Liver (tissue), 9 donors: ENCODE results near the gene SKAP2. TPM values are rescaled to one million over a fixed set of nuclear protein-coding genes. Genes with fewer than 3 reads are reported as not detected.

ENCODE experiments used
- DNase-seq: peaks from one replicate; pipeline ENCODE4 v3.0.0-alpha.2; 2017; ENCODE audit warnings: low spot score
- H3K27ac ChIP-seq, 2 donors: one replicate each; pipeline ENCODE4 v1.7.0; 2013; ENCODE audit warnings: inconsistent platforms in 2 of 2, low read length in 2 of 2, control low read depth in 1 of 2, low read depth in 1 of 2, mild to moderate bottlenecking in 1 of 2
- H3K27me3 ChIP-seq, 4 donors: one replicate each; pipeline versions ENCODE4 v1.6.1 to v1.7.0; 2013; ENCODE audit warnings: low read length in 3 of 4, inconsistent platforms in 1 of 4, mild to moderate bottlenecking in 1 of 4, moderate library complexity in 1 of 4; ENCODE audit not compliant: control insufficient read depth in 4 of 4, insufficient read depth in 4 of 4
- H3K36me3 ChIP-seq, 4 donors: one replicate each; pipeline versions ENCODE4 v1.6.1 to v1.7.0; 2013; ENCODE audit warnings: low read length in 3 of 4, mild to moderate bottlenecking in 3 of 4, low read depth in 1 of 4, moderate library complexity in 1 of 4; ENCODE audit not compliant: control insufficient read depth in 4 of 4, insufficient read depth in 3 of 4
- H3K4me1 ChIP-seq, 4 donors: one replicate each; pipeline versions ENCODE4 v1.6.1 to v1.7.0; 2013; ENCODE audit warnings: low read length in 3 of 4, mild to moderate bottlenecking in 3 of 4, moderate library complexity in 1 of 4; ENCODE audit not compliant: control insufficient read depth in 4 of 4, insufficient read depth in 4 of 4
- H3K4me3 ChIP-seq, 3 donors: one replicate each; pipeline versions ENCODE4 v1.6.1 to v1.7.0; 2013; ENCODE audit warnings: low read length in 3 of 3, control low read depth in 1 of 3, low read depth in 1 of 3, mild to moderate bottlenecking in 1 of 3
- H3K9ac ChIP-seq, 2 donors: one replicate each; pipeline ENCODE4 v1.7.0; 2013; ENCODE audit warnings: low read length in 2 of 2, mild to moderate bottlenecking in 2 of 2, moderate library complexity in 2 of 2, control low read depth in 1 of 2, low read depth in 1 of 2
- H3K9me3 ChIP-seq, 4 donors: one replicate each; pipeline versions ENCODE4 v1.6.1 to v1.7.0; 2013; ENCODE audit warnings: low read length in 3 of 4; ENCODE audit not compliant: control insufficient read depth in 4 of 4
- ATF3 ChIP-seq: IDR thresholded peaks from 2 replicates; pipeline ENCODE4 v1.6.1; 2016; ENCODE audit warnings: antibody characterized with exemption
- CTCF ChIP-seq: fragments of 150-350 bp; IDR thresholded peaks from 2 replicates; pipeline ENCODE4 v1.5.1; 2017; ENCODE audit warnings: improper control_type of control experiment, low read depth, low read length; ENCODE audit not compliant: missing input control
- EGR1 ChIP-seq, 2 donors: IDR thresholded peaks; 2 replicates each; pipeline ENCODE4 v1.6.1; 2016 to 2018; ENCODE audit warnings: antibody characterized with exemption in 2 of 2, low read depth in 2 of 2
- FOXA1 ChIP-seq: IDR thresholded peaks from 2 replicates; pipeline ENCODE4 v1.6.1; 2016; ENCODE audit warnings: antibody characterized with exemption
- FOXA2 ChIP-seq: IDR thresholded peaks from 2 replicates; pipeline ENCODE4 v1.6.1; 2016; ENCODE audit warnings: antibody characterized with exemption
- GABPA ChIP-seq, 2 donors: IDR thresholded peaks in 1 of 2; conservative IDR thresholded peaks in 1 of 2; 2 replicates each; pipeline ENCODE4 v1.6.1; 2016; ENCODE audit warnings: antibody characterized with exemption in 2 of 2, mild to moderate bottlenecking in 1 of 2, moderate library complexity in 1 of 2
- HNF4A ChIP-seq, 2 donors: conservative IDR thresholded peaks; 2 replicates each; pipeline ENCODE4 v1.6.1; 2016; ENCODE audit warnings: antibody characterized with exemption in 2 of 2, mild to moderate bottlenecking in 2 of 2
- HNF4G ChIP-seq: IDR thresholded peaks from 2 replicates; pipeline ENCODE4 v1.6.1; 2016; ENCODE audit warnings: antibody characterized with exemption
- JUND ChIP-seq, 2 donors: IDR thresholded peaks; 2 replicates each; pipeline ENCODE4 v1.6.1; 2016; ENCODE audit warnings: antibody characterized with exemption in 2 of 2
- MAX ChIP-seq: IDR thresholded peaks from 2 replicates; pipeline ENCODE4 v1.6.1; 2016; ENCODE audit warnings: antibody characterized with exemption
- NR2F2 ChIP-seq: IDR thresholded peaks from 2 replicates; pipeline ENCODE4 v1.6.1; 2016; ENCODE audit warnings: antibody characterized with exemption
- RAD21 ChIP-seq, 2 donors: IDR thresholded peaks; 2 replicates each; pipeline ENCODE4 v1.6.1; 2016; ENCODE audit warnings: antibody characterized with exemption in 2 of 2, mild to moderate bottlenecking in 2 of 2
- REST ChIP-seq: IDR thresholded peaks from 2 replicates; pipeline ENCODE4 v1.6.1; 2016; ENCODE audit warnings: antibody characterized with exemption, mild to moderate bottlenecking
- RXRA ChIP-seq, 2 donors: IDR thresholded peaks; 2 replicates each; pipeline ENCODE4 v1.6.1; 2017 to 2018; ENCODE audit warnings: antibody characterized with exemption in 2 of 2, mild to moderate bottlenecking in 1 of 2
- SP1 ChIP-seq: IDR thresholded peaks from 2 replicates; pipeline ENCODE4 v1.6.1; 2018; ENCODE audit warnings: antibody characterized with exemption, mild to moderate bottlenecking
- TAF1 ChIP-seq: conservative IDR thresholded peaks from 2 replicates; pipeline ENCODE4 v1.6.1; 2016; ENCODE audit warnings: antibody characterized with exemption, mild to moderate bottlenecking
- YY1 ChIP-seq: IDR thresholded peaks from 2 replicates; pipeline ENCODE4 v1.6.1; 2016; ENCODE audit warnings: antibody characterized with exemption, mild to moderate bottlenecking
- ZBTB33 ChIP-seq: IDR thresholded peaks from 2 replicates; pipeline ENCODE4 v1.6.1; 2016; ENCODE audit warnings: antibody characterized with exemption
- WGBS: extraction: QIAGEN DNeasy Blood & Tissue Kit; methylation state at CpG from one replicate; pipeline ENCODE4 v1.1.7; 2013; 5-methylcytosine and 5-hydroxymethylcytosine counted together
- polyA plus RNA-seq, 2 donors: library from polyadenylated mRNA; stranded (reverse) in 1 of 2; unstranded in 1 of 2; fragments of 200-250 nt in 1 of 2; fragments of >200 nt in 1 of 2; fragmentation: Nextera tagmentation in 1 of 2; extraction: Ambion mirVana in 1 of 2; gene quantifications; one replicate each; pipeline versions ENCODE4 v1.2.1 to v1.2.3, GENCODE V29; 2013 to 2015
- total RNA-seq, 2 donors: library from RNA; depleted of rRNA; stranded (reverse); fragments of >200 nt; gene quantifications; one replicate each; pipeline ENCODE4 v1.2.3, GENCODE V29; 2014
- donor health status: healthy.
- donor health status: healthy.
- donor health status: healthy.
- donor health status: healthy.
- donor health status: healthy.

SKAP2 gene
- total and polyA plus RNA-seq, 4 donors, result 3.4 to 9.2 (median 5.1) TPM

GRCh38 chr7:26673271-26673670, 191.1 kb downstream of the SKAP2 start:
- no peak overlapping the region for H3K9ac ChIP-seq
- DNase-seq, result no peak
- H3K27me3 ChIP-seq, result no peaks in the 10 kb centered on the region
- no peak overlapping the region for H3K27ac ChIP-seq
- TF ChIP-seq FOXA1 (no peak), EGR1 (IDR thresholded peaks at IDR 0.05; ENCODE audit: low read depth in 2 of 2) (no peak), CTCF (no peak), ZBTB33 (no peak), REST (no peak), HNF4G (no peak), GABPA (IDR thresholded peaks at IDR 0.05 in 1 of 2, conservative IDR thresholded peaks at IDR 0.05 in 1 of 2) (no peak), MAX (no peak), TAF1 (no peak), HNF4A (conservative IDR thresholded peaks at IDR 0.05) (no peak), RXRA (IDR thresholded peaks at IDR 0.05) (no peak), ATF3 (no peak), YY1 (no peak), NR2F2 (no peak), SP1 (no peak), JUND (IDR thresholded peaks at IDR 0.05) (no peak), FOXA2 (no peak), RAD21 (IDR thresholded peaks at IDR 0.05) (no peak)
- H3K9me3 ChIP-seq, result no peaks in the 10 kb centered on the region
- H3K4me1 ChIP-seq, result no peaks in the 10 kb centered on the region
- H3K4me3 ChIP-seq, result no peak overlapping the region
- 81% methylated on average over 2 of the region's 2 CpGs for WGBS
- H3K36me3 ChIP-seq, result no peaks in the 10 kb centered on the region
